ENCODE results near the gene GATAD2B.

DNA sequence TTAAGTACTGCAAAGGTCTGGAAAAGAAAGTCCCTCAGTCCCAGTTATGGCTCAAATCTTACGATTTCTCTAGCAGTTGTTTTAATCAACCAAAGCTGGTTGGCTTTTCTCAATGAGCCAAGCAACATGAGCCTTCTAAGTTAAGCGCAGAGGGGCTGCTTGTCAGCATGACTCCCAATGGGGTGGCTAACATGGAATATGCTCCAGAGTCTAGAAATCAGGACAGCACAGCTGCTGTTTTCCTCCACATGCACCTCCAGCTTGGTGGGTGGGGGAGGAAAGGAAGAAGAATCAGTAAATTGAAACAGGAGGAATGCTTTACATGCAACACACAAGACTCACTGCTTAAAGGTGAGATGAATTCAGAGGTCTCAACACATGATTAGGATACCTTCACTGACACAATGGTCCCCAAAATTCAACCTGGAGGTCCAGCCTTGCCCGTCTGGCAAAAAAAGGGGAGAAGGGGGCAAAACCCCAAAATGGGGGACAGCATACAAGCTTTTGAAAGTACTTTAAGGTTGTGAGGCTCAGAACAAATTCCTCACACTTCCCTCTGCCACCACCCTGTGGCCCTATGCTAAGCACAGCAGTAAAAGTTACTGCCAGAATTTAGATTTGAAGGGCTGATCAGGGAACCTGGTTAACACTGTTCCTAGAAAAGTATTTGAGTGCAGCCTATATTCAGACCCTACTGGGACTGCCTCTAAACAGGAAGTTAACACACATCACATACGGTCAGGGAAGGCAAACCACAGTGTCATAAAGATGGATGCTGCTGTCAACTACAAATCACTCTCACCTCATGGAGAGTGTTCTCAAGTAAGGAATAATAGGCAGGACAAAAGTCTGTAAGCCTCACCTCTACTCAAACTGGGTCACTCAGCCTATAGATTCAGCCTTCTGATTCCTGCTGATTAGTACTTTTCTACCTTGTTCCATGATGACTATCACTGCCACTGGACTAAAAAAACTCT is 2.6 kb downstream of the GATAD2B start:
- TF ChIP-seq CREM (CRISPR knock-in tag; IDR thresholded peaks at IDR 0.05) (no peak), JUN (CRISPR knock-in tag; IDR thresholded peaks at IDR 0.05) (no peak), ESRRA (CRISPR knock-in tag; IDR thresholded peaks at IDR 0.05; ENCODE audit: borderline replicate concordance) (no peak), NFYB (CRISPR knock-in tag; conservative IDR thresholded peaks at IDR 0.05; ENCODE audit: low read depth) (no peak), RORB (CRISPR knock-in tag; IDR thresholded peaks at IDR 0.05) (no peak), SP1 (CRISPR knock-in tag; conservative IDR thresholded peaks at IDR 0.05) (no peak)
- TF ChIP-seq, protein P1, sequence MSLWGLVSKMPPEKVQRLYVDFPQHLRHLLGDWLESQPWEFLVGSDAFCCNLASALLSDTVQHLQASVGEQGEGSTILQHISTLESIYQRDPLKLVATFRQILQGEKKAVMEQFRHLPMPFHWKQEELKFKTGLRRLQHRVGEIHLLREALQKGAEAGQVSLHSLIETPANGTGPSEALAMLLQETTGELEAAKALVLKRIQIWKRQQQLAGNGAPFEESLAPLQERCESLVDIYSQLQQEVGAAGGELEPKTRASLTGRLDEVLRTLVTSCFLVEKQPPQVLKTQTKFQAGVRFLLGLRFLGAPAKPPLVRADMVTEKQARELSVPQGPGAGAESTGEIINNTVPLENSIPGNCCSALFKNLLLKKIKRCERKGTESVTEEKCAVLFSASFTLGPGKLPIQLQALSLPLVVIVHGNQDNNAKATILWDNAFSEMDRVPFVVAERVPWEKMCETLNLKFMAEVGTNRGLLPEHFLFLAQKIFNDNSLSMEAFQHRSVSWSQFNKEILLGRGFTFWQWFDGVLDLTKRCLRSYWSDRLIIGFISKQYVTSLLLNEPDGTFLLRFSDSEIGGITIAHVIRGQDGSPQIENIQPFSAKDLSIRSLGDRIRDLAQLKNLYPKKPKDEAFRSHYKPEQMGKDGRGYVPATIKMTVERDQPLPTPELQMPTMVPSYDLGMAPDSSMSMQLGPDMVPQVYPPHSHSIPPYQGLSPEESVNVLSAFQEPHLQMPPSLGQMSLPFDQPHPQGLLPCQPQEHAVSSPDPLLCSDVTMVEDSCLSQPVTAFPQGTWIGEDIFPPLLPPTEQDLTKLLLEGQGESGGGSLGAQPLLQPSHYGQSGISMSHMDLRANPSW (CRISPR knock-in tag; conservative IDR thresholded peaks at IDR 0.05; ENCODE audit: low read depth): no peak
- TF ChIP-seq, protein P2, sequence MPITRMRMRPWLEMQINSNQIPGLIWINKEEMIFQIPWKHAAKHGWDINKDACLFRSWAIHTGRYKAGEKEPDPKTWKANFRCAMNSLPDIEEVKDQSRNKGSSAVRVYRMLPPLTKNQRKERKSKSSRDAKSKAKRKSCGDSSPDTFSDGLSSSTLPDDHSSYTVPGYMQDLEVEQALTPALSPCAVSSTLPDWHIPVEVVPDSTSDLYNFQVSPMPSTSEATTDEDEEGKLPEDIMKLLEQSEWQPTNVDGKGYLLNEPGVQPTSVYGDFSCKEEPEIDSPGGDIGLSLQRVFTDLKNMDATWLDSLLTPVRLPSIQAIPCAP (CRISPR knock-in tag; IDR thresholded peaks at IDR 0.05): no peak
- TF ChIP-seq, protein P3, sequence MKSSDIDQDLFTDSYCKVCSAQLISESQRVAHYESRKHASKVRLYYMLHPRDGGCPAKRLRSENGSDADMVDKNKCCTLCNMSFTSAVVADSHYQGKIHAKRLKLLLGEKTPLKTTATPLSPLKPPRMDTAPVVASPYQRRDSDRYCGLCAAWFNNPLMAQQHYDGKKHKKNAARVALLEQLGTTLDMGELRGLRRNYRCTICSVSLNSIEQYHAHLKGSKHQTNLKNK (CRISPR knock-in tag; IDR thresholded peaks at IDR 0.05): no peak

Data from WTC11 (cell line).